Cardiac fibroblast (primary cell): ENCODE data around the gene COPZ1.
A peak's percentile ranks its signal among the peaks of the same experiment; 100 is the strongest.
"Not testable (repeated sequence)": the region's sequence is repeated elsewhere in the genome, so short reads cannot be mapped to it uniquely, and the experiment has no call there.

Experiments used
- DNase-seq, 2 donors: peaks; one replicate each; pipeline versions ENCODE4 v3.0.0 to v3.0.0-alpha.2; 2010; ENCODE audit warnings: low read depth in 2 of 2
- H3K4me3 ChIP-seq, 2 donors: replicated peaks in 1 of 2; 1 replicate in 1 of 2; 2 replicates in 1 of 2; pipeline ENCODE4 v1.5.1; 2011; ENCODE audit warnings: low read depth in 2 of 2, low read length in 2 of 2, mild to moderate bottlenecking in 2 of 2, moderate library complexity in 1 of 2
- CTCF ChIP-seq: IDR thresholded peaks from one replicate; pipeline ENCODE4 v1.5.1; 2011; ENCODE audit warnings: low read depth, mild to moderate bottlenecking, low read length, inconsistent platforms

The COPZ1 gene

DNA sequence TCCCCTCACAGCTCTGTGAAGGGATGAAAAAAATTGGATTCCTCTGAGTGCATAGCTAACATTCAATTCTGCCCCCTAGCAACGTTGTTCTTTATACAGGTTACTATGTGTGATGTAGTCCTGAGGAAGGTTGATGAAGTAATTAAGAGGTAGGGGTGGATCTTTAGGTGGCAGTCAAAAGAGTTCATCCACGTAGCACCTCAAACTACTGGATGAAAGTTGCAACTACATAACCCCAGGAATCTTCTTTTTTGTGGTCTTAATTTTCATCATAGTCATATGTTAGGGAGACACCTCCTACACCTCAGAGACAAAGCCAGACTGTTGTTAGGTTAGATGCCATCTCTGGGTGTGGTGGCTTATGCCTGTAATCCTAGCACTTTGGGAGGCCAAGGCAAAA lies 13.9 kb upstream of the COPZ1 start:
- no peak for DNase-seq
- TF ChIP-seq CTCF: no peak
- no peak overlapping the region for H3K4me3 ChIP-seq

DNA sequence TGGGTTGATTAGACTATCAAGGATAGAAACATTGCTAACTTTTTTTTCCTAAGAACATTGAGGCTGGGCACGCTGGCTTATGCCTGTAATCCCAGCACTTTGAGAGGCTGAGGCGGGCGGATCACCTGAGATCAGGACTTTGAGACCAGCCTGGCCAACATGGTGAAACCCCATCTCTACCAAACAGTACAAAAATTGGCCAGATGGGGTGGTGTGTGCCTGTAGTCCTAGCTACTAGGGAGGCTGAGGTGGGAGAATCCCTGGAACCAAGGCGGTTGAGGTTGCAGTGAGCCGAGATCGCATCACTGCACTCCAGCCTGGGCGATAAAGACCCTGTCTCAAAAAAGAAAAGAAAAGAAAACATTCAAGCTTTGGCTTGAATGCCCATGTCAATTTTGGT lies 12.6 kb upstream of the COPZ1 start:
- DNase-seq, H3K4me3 ChIP-seq: not testable (repeated sequence)

GRCh38 chr12:54321363-54321762 lies 3.6 kb upstream of the COPZ1 start:
- H3K4me3 ChIP-seq: no peak overlapping the region
- TF ChIP-seq CTCF: no peak
- no peak for DNase-seq

DNA sequence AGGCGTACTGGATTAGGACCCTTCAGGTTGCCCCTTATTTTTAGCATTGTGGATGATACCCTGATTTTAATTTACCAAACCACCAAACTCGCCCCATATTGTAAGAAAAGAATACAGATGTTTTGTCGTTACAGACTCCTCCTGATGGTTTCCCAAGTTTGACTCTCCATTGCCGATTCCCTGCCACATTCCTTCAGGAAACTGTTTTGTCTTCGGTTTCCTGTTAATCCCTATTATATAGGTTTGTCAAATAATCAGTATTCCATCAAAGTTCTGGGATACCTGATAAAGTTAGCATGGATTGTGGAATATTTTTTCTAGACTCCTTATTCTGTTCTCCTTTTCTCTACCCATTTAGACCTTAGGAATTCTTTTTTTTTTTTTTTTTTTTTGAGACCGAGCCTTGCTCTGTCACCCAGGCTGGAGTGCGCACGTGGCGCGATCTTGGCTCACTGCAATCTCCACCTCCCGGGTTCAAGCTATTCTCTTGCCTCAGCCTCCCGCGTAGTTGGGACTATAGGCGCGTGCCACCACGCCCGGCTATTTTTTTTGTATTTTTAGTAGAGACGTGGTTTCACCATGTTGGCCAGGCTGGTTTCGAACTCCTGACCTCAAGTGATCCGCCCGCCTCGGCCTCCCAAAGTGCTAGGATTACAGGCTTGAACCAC lies 645 bp downstream of the COPZ1 start:
- peak in 1 of 2 donors; percentile 25 for DNase-seq
- peak overlapping the region; percentile 72 to 93 for H3K4me3 ChIP-seq

DNA sequence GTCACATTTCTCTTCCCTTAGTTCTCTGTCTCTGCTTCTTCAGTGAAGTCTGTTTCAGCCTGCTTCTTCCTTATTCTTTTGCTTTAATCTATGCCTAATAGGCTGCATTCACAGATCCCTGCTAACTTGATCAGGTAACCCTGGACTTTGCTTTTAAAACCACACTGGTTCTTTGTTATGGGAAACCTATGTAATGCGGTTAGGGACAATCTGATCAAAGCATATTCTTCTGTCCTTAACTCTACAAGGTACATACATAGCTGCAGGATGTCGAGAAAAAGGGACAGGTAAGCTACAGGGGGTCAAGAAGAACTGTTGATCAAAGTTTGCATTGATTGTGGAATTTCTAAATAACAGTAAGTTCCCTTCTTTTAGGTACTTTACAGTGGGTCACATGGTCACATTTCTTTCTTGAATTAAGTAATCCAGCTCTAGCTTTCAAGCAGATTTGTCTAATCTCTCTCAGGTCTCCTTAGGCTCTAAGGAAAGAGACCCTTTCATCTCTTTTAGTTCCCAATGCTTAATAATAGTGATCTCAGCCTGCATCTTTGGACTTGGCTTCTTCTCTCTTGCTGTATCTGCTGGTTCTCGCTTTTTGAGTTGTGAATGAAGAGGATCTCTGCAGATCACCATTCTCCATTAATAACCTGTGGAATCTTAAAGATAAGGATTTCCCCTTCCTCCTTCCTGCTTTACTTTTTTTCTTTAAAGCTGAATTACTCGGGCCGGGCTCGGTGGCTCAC lies 3.8 kb downstream of the COPZ1 start:
- H3K4me3 ChIP-seq: no peak overlapping the region
- no peak for TF ChIP-seq CTCF
- DNase-seq: no peak

- no peak for TF ChIP-seq CTCF
- no peak for DNase-seq
- no peak overlapping the region for H3K4me3 ChIP-seq
Measured at GRCh38 chr12:54329759-54330158, 4.8 kb downstream of the COPZ1 start.

GRCh38 chr12:54330442-54330841 lies 5.5 kb downstream of the COPZ1 start:
- no peak overlapping the region for H3K4me3 ChIP-seq
- no peak for DNase-seq
- no peak for TF ChIP-seq CTCF

DNA sequence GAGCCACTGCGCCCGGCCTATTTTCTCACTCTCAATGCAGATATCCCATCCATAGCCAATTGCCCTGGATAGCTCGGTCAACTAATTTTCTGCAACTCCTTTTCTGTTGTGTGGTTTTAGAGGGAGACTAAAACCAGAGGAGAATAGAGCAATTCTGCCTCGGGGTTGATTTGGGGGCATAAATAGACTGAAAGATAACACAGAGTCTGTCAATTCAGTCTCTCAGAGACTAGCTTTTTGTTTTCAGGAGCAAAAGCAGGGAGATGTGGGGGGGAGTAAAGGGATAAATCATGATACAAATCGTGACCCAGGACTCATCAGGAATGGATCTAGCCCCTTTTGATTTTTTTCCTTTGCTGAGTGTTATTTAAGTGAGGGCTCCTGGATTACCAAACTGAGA lies 6.5 kb downstream of the COPZ1 start:
- no peak for DNase-seq
- no peak for TF ChIP-seq CTCF
- no peak overlapping the region for H3K4me3 ChIP-seq
